Measurements from ENCODE around the gene PAM. TPM values are rescaled to one million over a fixed set of nuclear protein-coding genes. Genes with fewer than 3 reads are reported as not detected.
"Not testable (repeated sequence)": the region's sequence is repeated elsewhere in the genome, so short reads cannot be mapped to it uniquely, and the experiment has no call there.

Gene PAM
- total and polyA plus RNA-seq, 2 donors = 22.1 to 76.3 TPM

DNA sequence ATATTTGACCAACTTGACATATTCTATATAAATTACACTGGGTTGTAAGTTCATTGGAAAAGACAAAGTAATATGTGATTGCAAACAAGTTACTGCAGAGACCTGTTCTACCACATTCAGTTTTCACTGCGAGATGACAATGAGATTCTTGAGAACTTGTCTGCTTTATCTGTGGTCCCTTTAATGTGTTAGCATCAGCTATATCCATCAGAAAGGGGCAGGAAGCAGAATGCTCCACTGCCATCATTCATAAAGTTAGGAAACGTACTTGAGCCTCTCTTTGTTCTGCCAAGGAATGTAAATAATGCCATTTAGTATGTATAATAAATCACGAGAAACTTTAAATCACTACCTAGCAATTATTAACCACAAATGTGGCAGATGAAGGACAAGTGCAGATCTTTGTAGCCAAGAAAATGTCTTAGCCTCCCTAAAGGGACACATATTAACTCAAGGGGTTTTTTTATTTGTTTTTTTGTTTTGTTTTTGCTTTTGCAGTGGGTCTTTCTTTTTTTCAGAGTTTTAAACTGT lies 305.4 kb downstream of the PAM start:
- Histone ChIP-seq H3K4me1 (ENCODE audit: control insufficient read depth in 2 of 2, insufficient read depth in 2 of 2, low read length in 2 of 2) (no peaks in the 10 kb centered on the region), H3K27me3 (ENCODE audit: control insufficient read depth in 2 of 2, insufficient read depth in 1 of 2, low read length in 1 of 2) (no peaks in the 10 kb centered on the region), H3K4me3 (ENCODE audit: low read length in 2 of 2) (no peak overlapping the region), H3K27ac (ENCODE audit: low read depth in 1 of 2, low read length in 1 of 2) (no peak overlapping the region), H3K36me3 (ENCODE audit: control insufficient read depth in 2 of 2, insufficient read depth in 2 of 2, low read length in 1 of 2) (no peaks in the 10 kb centered on the region), H3K9me3 (ENCODE audit: control insufficient read depth in 2 of 2, insufficient read depth in 1 of 2, low read length in 1 of 2) (no peaks in the 10 kb centered on the region)
- 89% methylated on average over 3 of the region's 3 CpGs for WGBS
- DNase-seq (ENCODE audit: low read depth in 6 of 9, low spot score in 9 of 9) = no peak

DNA sequence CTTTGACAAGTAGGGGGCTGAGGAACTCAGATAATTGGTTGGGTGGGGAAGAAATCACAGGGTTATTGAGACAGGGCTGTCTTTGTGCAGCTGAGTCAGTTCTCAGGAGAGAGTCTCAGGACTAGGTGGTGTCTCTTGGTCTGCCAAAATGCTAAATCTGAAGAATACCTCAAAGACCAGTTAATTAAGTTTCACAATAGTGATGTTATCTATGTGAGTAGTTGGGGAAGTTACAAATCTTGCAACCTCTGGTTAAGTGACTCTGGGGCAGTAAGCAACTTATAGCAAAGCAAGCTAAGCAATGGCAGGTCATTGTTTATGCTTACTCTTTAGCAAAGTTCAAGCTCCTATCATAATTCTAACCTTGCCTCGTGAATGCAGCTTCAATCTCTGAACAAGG lies 311.2 kb downstream of the PAM start:
- WGBS = 93% methylated on average over 1 of the region's 1 CpG
- no peak for DNase-seq (ENCODE audit: low read depth in 6 of 9, low spot score in 9 of 9)
- H3K27ac ChIP-seq (ENCODE audit: low read depth in 1 of 2, low read length in 1 of 2) = no peak overlapping the region

DNA sequence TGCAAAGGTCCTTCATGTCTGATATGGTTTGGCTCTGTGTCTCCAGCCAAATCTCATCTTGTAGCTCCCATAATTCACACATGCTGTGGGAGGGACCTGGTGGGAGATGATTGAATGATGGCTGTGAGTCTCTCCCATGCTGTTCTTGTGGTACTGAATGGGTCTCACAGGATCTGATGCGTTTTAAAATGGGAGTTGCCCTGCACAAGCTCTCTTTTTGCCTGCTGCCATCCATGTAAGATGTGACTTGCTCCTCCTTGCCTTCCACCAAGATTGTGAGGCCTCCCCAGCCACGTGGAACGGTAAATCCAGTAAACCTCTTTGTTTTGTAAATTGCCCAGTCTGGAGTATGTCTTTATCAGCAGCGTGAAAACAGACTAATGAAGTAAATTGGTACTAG lies 318.4 kb downstream of the PAM start:
- not testable (repeated sequence) for H3K27ac ChIP-seq (ENCODE audit: low read depth in 1 of 2, low read length in 1 of 2)

More for the DNA sequence above, 311.2 kb downstream of the PAM start:
- no peak overlapping the region for H3K4me3 ChIP-seq (ENCODE audit: low read length in 2 of 2)
- no peaks in the 10 kb centered on the region for H3K4me1 ChIP-seq (ENCODE audit: control insufficient read depth in 2 of 2, insufficient read depth in 2 of 2, low read length in 2 of 2)
- no peaks in the 10 kb centered on the region for H3K27me3 ChIP-seq (ENCODE audit: control insufficient read depth in 2 of 2, insufficient read depth in 1 of 2, low read length in 1 of 2)
- H3K36me3 ChIP-seq (ENCODE audit: control insufficient read depth in 2 of 2, insufficient read depth in 2 of 2, low read length in 1 of 2) = no peaks in the 10 kb centered on the region
- H3K9me3 ChIP-seq (ENCODE audit: control insufficient read depth in 2 of 2, insufficient read depth in 1 of 2, low read length in 1 of 2) = no peaks in the 10 kb centered on the region

DNA sequence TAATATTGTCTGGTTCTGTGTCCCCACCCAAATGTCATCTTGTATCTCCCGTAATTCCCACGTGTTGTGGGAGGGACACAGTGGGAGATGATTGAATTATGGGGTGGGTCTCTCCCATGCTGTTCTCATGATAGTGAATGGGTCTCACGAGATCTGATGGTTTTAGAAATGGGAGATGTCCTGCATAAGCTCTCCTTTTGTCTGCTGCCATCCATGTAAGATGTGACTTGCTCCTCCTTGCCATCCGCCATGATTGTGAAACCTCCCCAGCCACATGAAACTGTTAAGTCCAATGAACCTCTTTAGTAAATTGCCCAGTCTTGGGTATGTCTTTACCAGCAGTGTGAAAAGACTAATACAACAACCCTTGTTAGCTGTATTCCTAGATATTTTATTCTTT lies 320.3 kb downstream of the PAM start:
- no peaks in the 10 kb centered on the region for H3K36me3 ChIP-seq (ENCODE audit: control insufficient read depth in 2 of 2, insufficient read depth in 2 of 2, low read length in 1 of 2)
- H3K4me3 ChIP-seq (ENCODE audit: low read length in 2 of 2) = no peak overlapping the region
- H3K27ac ChIP-seq (ENCODE audit: low read depth in 1 of 2, low read length in 1 of 2) = no peak overlapping the region
- H3K4me1 ChIP-seq (ENCODE audit: control insufficient read depth in 2 of 2, insufficient read depth in 2 of 2, low read length in 2 of 2) = no peaks in the 10 kb centered on the region
- H3K9me3 ChIP-seq (ENCODE audit: control insufficient read depth in 2 of 2, insufficient read depth in 1 of 2, low read length in 1 of 2) = peaks cover 0 to 16% of the 10 kb centered on the region in 2 donors
- DNase-seq (ENCODE audit: low read depth in 6 of 9, low spot score in 9 of 9) = no peak
- no peaks in the 10 kb centered on the region for H3K27me3 ChIP-seq (ENCODE audit: control insufficient read depth in 2 of 2, insufficient read depth in 1 of 2, low read length in 1 of 2)
- 97% methylated on average over 4 of the region's 4 CpGs for WGBS

More for the DNA sequence above, 318.4 kb downstream of the PAM start:
- WGBS = 86% methylated on average over 4 of the region's 4 CpGs
- not testable (repeated sequence) for DNase-seq (ENCODE audit: low read depth in 6 of 9, low spot score in 9 of 9); H3K4me1 ChIP-seq (ENCODE audit: control insufficient read depth in 2 of 2, insufficient read depth in 2 of 2, low read length in 2 of 2); H3K27me3 ChIP-seq (ENCODE audit: control insufficient read depth in 2 of 2, insufficient read depth in 1 of 2, low read length in 1 of 2); H3K9me3 ChIP-seq (ENCODE audit: control insufficient read depth in 2 of 2, insufficient read depth in 1 of 2, low read length in 1 of 2); H3K4me3 ChIP-seq (ENCODE audit: low read length in 2 of 2); H3K36me3 ChIP-seq (ENCODE audit: control insufficient read depth in 2 of 2, insufficient read depth in 2 of 2, low read length in 1 of 2)
